HG03432 (cell line): ENCODE data around the gene DDX28.
A peak's percentile ranks its signal among the peaks of the same experiment; 100 is the strongest.
"Not testable (repeated sequence)": the region's sequence is repeated elsewhere in the genome, so short reads cannot be mapped to it uniquely, and the experiment has no call there.

Experiments
- ATAC-seq: cut with Tn5 transposase; IDR thresholded peaks from one replicate; pipeline ENCODE4 v1.9.1; 2021; ENCODE audit warnings: mild to moderate bottlenecking, moderate library complexity; ENCODE audit not compliant: unreplicated experiment

Gene DDX28

GRCh38 chr16:68040506-68041288 is 17.7 kb upstream of the DDX28 start:
- peak; percentile 71 for ATAC-seq

- no peak for ATAC-seq
Observed at GRCh38 chr16:68037841-68038597, 15.0 kb upstream of the DDX28 start.

GRCh38 chr16:68035227-68035626 is 12.2 kb upstream of the DDX28 start:
- ATAC-seq = no peak

GRCh38 chr16:68033101-68033500 is 10.1 kb upstream of the DDX28 start:
- ATAC-seq = no peak

GRCh38 chr16:68031951-68032350 is 8.9 kb upstream of the DDX28 start:
- ATAC-seq = no peak

GRCh38 chr16:68030108-68030507 is 7.1 kb upstream of the DDX28 start:
- ATAC-seq = not testable (repeated sequence)

GRCh38 chr16:68028996-68029395 is 6.0 kb upstream of the DDX28 start:
- no peak for ATAC-seq

- ATAC-seq = no peak
Observed at GRCh38 chr16:68022278-68022727, 729 bp downstream of the DDX28 start.

- no peak for ATAC-seq
Observed at GRCh38 chr16:68021490-68021889, 1.5 kb downstream of the DDX28 start.

- no peak for ATAC-seq
Observed at GRCh38 chr16:68019167-68019680, 3.8 kb downstream of the DDX28 start.

- ATAC-seq = no peak
Observed at GRCh38 chr16:68015681-68016080, 7.4 kb downstream of the DDX28 start, which contains the start of gene DPEP2NB. Gene DPEP2NB, minus strand, starts transcription at chr16:68015911. Its CDS starts 141 bp downstream, at chr16:68015770.

- no peak for ATAC-seq
Observed at GRCh38 chr16:68013440-68013839, 9.6 kb downstream of the DDX28 start.

- not testable (repeated sequence) for ATAC-seq
Observed at GRCh38 chr16:68009872-68010271, 13.2 kb downstream of the DDX28 start.

- ATAC-seq = no peak
Observed at GRCh38 chr16:68009157-68009735, 13.8 kb downstream of the DDX28 start.

GRCh38 chr16:68005786-68006286 is 17.2 kb downstream of the DDX28 start:
- no peak for ATAC-seq

- no peak for ATAC-seq
Observed at GRCh38 chr16:68005211-68005610, 17.8 kb downstream of the DDX28 start.

- ATAC-seq = no peak
Observed at GRCh38 chr16:68003031-68003430, 20.0 kb downstream of the DDX28 start.

- ATAC-seq = no peak
Observed at GRCh38 chr16:68000450-68000849, 22.6 kb downstream of the DDX28 start.

- no peak for ATAC-seq
Observed at GRCh38 chr16:67999985-68000384, 23.0 kb downstream of the DDX28 start.

GRCh38 chr16:67998779-67999688 is 24.0 kb downstream of the DDX28 start, which contains the start of gene DPEP2:
Gene DPEP2, minus strand, starts transcription at chr16:67999484. Its CDS starts 6,272 bp downstream, at chr16:67993212.
- not testable (repeated sequence) for ATAC-seq
